ENCODE results near the gene ALCAM.

Gene ALCAM

GRCh38 chr3:105619651-105620050 is 252.9 kb downstream of the ALCAM start:
- no peak overlapping the region for H3K4me3 ChIP-seq (ENCODE audit: low read depth, low read length)
- TF ChIP-seq, protein P1, sequence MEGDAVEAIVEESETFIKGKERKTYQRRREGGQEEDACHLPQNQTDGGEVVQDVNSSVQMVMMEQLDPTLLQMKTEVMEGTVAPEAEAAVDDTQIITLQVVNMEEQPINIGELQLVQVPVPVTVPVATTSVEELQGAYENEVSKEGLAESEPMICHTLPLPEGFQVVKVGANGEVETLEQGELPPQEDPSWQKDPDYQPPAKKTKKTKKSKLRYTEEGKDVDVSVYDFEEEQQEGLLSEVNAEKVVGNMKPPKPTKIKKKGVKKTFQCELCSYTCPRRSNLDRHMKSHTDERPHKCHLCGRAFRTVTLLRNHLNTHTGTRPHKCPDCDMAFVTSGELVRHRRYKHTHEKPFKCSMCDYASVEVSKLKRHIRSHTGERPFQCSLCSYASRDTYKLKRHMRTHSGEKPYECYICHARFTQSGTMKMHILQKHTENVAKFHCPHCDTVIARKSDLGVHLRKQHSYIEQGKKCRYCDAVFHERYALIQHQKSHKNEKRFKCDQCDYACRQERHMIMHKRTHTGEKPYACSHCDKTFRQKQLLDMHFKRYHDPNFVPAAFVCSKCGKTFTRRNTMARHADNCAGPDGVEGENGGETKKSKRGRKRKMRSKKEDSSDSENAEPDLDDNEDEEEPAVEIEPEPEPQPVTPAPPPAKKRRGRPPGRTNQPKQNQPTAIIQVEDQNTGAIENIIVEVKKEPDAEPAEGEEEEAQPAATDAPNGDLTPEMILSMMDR (IDR thresholded peaks at IDR 0.05; ENCODE audit: borderline replicate concordance, insufficient read depth, low read depth, low read length): no peak

GRCh38 chr3:105620236-105620635 is 253.5 kb downstream of the ALCAM start:
- no peak overlapping the region for H3K4me3 ChIP-seq (ENCODE audit: low read depth, low read length)
- TF ChIP-seq, protein P1 (IDR thresholded peaks at IDR 0.05; ENCODE audit: borderline replicate concordance, insufficient read depth, low read depth, low read length): no peak

- H3K4me3 ChIP-seq (ENCODE audit: low read depth, low read length): no peak overlapping the region
- TF ChIP-seq, protein P1 (IDR thresholded peaks at IDR 0.05; ENCODE audit: borderline replicate concordance, insufficient read depth, low read depth, low read length): no peak
Observed at GRCh38 chr3:105622169-105622568, 255.5 kb downstream of the ALCAM start.

All from GM12875 (cell line).